A549 (cell line): ENCODE results near the gene SFTPA2.
"Not testable (repeated sequence)": the region's sequence is repeated elsewhere in the genome, so short reads cannot be mapped to it uniquely, and the experiment has no call there.

ENCODE experiments used
- CTCF ChIP-seq: fragments of >200 bp; sonication (Bioruptor Twin); formaldehyde crosslinking; IDR thresholded peaks from 3 replicates; pipeline ENCODE4 v1.5.1; 2016
- MAX ChIP-seq: IDR thresholded peaks from 2 replicates; pipeline ENCODE4 v1.6.1; 2012

- TF ChIP-seq MAX, CTCF: not testable (repeated sequence)
Observed at GRCh38 chr10:79544408-79544807, 15.8 kb downstream of the SFTPA2 start.
